ENCODE results near the gene LRRC8C.
A peak's percentile ranks its signal among the peaks of the same experiment; 100 is the strongest.

LRRC8C gene

GRCh38 chr1:89610457-89611011, 22.4 kb upstream of the LRRC8C start:
- H3K36me3 ChIP-seq, result peaks cover 4 to 36% (median 25%) of the 10 kb centered on the region in 11 experiments; a peak in 19 of 22 replicates
- no peak overlapping the region for H3K27ac ChIP-seq
- no peaks in the 10 kb centered on the region for H3K27me3 ChIP-seq
- H3K4me1 ChIP-seq, result peaks cover 18 to 47% (median 33%) of the 10 kb centered on the region in 10 experiments; a peak in 19 of 20 replicates
- H3K4me3 ChIP-seq, result no peak overlapping the region
- H3K9ac ChIP-seq, result no peak overlapping the region
- peak overlapping the region in 2 of 11 experiments; percentile 1 to 30; a peak in 3 of 22 replicates for H3K4me2 ChIP-seq
- 0 out of 22 replicates have a peak, but pooled peaks cover 0 to 7% (median 0%) of the 10 kb centered on the region in 11 experiments for H4K20me1 ChIP-seq
- peaks cover 0 to 15% (median 0%) of the 10 kb centered on the region in 11 experiments; a peak in 4 of 22 replicates for H3K9me3 ChIP-seq (replicated peaks in 1 of 11)
- TF ChIP-seq Cebpa-rat (IDR thresholded peaks at IDR 0.05), result no peak

- Histone ChIP-seq H3K4me3 (no peak overlapping the region), H3K4me2 (peak overlapping the region in 1 of 11 experiments; percentile 27; a peak in 1 of 22 replicates), H4K20me1 (0 out of 22 replicates have a peak, but pooled peaks cover 0 to 7% (median 0%) of the 10 kb centered on the region in 11 experiments), H3K27ac (no peak overlapping the region), H3K9me3 (replicated peaks in 1 of 11) (peaks cover 0 to 15% (median 2%) of the 10 kb centered on the region in 11 experiments; a peak in 5 of 22 replicates), H3K27me3 (no peaks in the 10 kb centered on the region), H3K4me1 (peaks cover 15 to 41% (median 28%) of the 10 kb centered on the region in 10 experiments; a peak in 19 of 20 replicates), H3K36me3 (peaks cover 4 to 47% (median 28%) of the 10 kb centered on the region in 11 experiments; a peak in 19 of 22 replicates), H3K9ac (no peak overlapping the region)
- TF ChIP-seq Cebpa-rat (IDR thresholded peaks at IDR 0.05), result no peak
These were observed 21.2 kb upstream of the LRRC8C start for GRCh38 chr1:89611721-89612120.

GRCh38 chr1:89613928-89614327, 19.0 kb upstream of the LRRC8C start:
- no peak overlapping the region for H3K27ac ChIP-seq
- H3K4me3 ChIP-seq, result no peak overlapping the region
- H3K9me3 ChIP-seq (replicated peaks in 1 of 11), result peaks cover 11 to 33% (median 24%) of the 10 kb centered on the region in 11 experiments
- peaks cover 0 to 22% (median 13%) of the 10 kb centered on the region in 10 experiments; a peak in 13 of 20 replicates for H3K4me1 ChIP-seq
- H3K27me3 ChIP-seq, result no peaks in the 10 kb centered on the region
- H3K36me3 ChIP-seq, result peaks cover 14 to 59% (median 41%) of the 10 kb centered on the region in 11 experiments
- 0 out of 22 replicates have a peak, but pooled peaks cover 0 to 7% (median 0%) of the 10 kb centered on the region in 11 experiments for H4K20me1 ChIP-seq
- TF ChIP-seq Cebpa-rat (IDR thresholded peaks at IDR 0.05), result no peak
- H3K9ac ChIP-seq, result no peak overlapping the region
- no peak overlapping the region for H3K4me2 ChIP-seq

- peaks cover 10 to 39% (median 23%) of the 10 kb centered on the region in 11 experiments for H3K36me3 ChIP-seq
- no peak for TF ChIP-seq Cebpa-rat (IDR thresholded peaks at IDR 0.05)
- H3K4me2 ChIP-seq, result no peak overlapping the region
- peaks cover 0 to 14% (median 8%) of the 10 kb centered on the region in 10 experiments; a peak in 13 of 20 replicates for H3K4me1 ChIP-seq
- H3K27me3 ChIP-seq, result no peaks in the 10 kb centered on the region
- H3K4me3 ChIP-seq, result no peak overlapping the region
- H3K9ac ChIP-seq, result no peak overlapping the region
- H4K20me1 ChIP-seq, result 0 out of 22 replicates have a peak, but pooled peaks cover 0 to 7% (median 0%) of the 10 kb centered on the region in 11 experiments
- peaks cover 11 to 24% (median 17%) of the 10 kb centered on the region in 11 experiments for H3K9me3 ChIP-seq (replicated peaks in 1 of 11)
- H3K27ac ChIP-seq, result no peak overlapping the region
These were observed 17.0 kb upstream of the LRRC8C start for GRCh38 chr1:89615676-89616598.

- H3K27ac ChIP-seq, result no peak overlapping the region
- H3K9me3 ChIP-seq (replicated peaks in 1 of 11), result peaks cover 11 to 24% (median 17%) of the 10 kb centered on the region in 11 experiments
- no peak overlapping the region for H3K4me2 ChIP-seq
- 0 out of 22 replicates have a peak, but pooled peaks cover 0 to 7% (median 0%) of the 10 kb centered on the region in 11 experiments for H4K20me1 ChIP-seq
- H3K36me3 ChIP-seq, result peaks cover 10 to 43% (median 22%) of the 10 kb centered on the region in 11 experiments
- H3K27me3 ChIP-seq, result no peaks in the 10 kb centered on the region
- no peak overlapping the region for H3K4me3 ChIP-seq
- no peak for TF ChIP-seq Cebpa-rat (IDR thresholded peaks at IDR 0.05)
- peaks cover 0 to 5% (median under 1%) of the 10 kb centered on the region in 10 experiments; a peak in 5 of 20 replicates for H3K4me1 ChIP-seq
- H3K9ac ChIP-seq, result no peak overlapping the region
These were observed 15.9 kb upstream of the LRRC8C start for GRCh38 chr1:89616844-89617627.

- TF ChIP-seq Cebpa-rat (IDR thresholded peaks at IDR 0.05), result no peak
- Histone ChIP-seq H3K4me1 (no peaks in the 10 kb centered on the region), H4K20me1 (no peaks in the 10 kb centered on the region), H3K27me3 (no peaks in the 10 kb centered on the region), H3K27ac (no peak overlapping the region), H3K36me3 (peaks cover 17 to 62% (median 34%) of the 10 kb centered on the region in 11 experiments), H3K9ac (no peak overlapping the region), H3K4me3 (no peak overlapping the region), H3K4me2 (no peak overlapping the region), H3K9me3 (replicated peaks in 1 of 11) (peaks cover 11 to 24% (median 17%) of the 10 kb centered on the region in 11 experiments)
These were observed 12.3 kb upstream of the LRRC8C start for GRCh38 chr1:89620664-89621063.

- Histone ChIP-seq H3K27me3 (no peaks in the 10 kb centered on the region), H3K9me3 (replicated peaks in 1 of 11) (peaks cover 6 to 11% (median 10%) of the 10 kb centered on the region in 11 experiments), H3K4me3 (no peak overlapping the region), H3K27ac (no peak overlapping the region), H3K4me2 (no peak overlapping the region), H4K20me1 (0 out of 22 replicates have a peak, but pooled peaks cover 0 to 4% (median 0%) of the 10 kb centered on the region in 11 experiments), H3K4me1 (no peaks in the 10 kb centered on the region), H3K36me3 (peaks cover 10 to 53% (median 33%) of the 10 kb centered on the region in 11 experiments), H3K9ac (no peak overlapping the region)
- TF ChIP-seq Cebpa-rat (IDR thresholded peaks at IDR 0.05), result no peak
These were observed 10.0 kb upstream of the LRRC8C start for GRCh38 chr1:89622895-89623294.

- no peak overlapping the region for H3K4me3 ChIP-seq
- no peaks in the 10 kb centered on the region for H3K9me3 ChIP-seq (replicated peaks in 1 of 11)
- H3K27me3 ChIP-seq, result no peaks in the 10 kb centered on the region
- H3K4me2 ChIP-seq, result no peak overlapping the region
- peaks cover 0 to 6% (median 0%) of the 10 kb centered on the region in 10 experiments; a peak in 4 of 20 replicates for H3K4me1 ChIP-seq
- H3K27ac ChIP-seq, result no peak overlapping the region
- 0 out of 22 replicates have a peak, but pooled peaks cover 0 to 4% (median 0%) of the 10 kb centered on the region in 11 experiments for H4K20me1 ChIP-seq
- H3K9ac ChIP-seq, result no peak overlapping the region
- TF ChIP-seq Cebpa-rat (IDR thresholded peaks at IDR 0.05), result no peak
- H3K36me3 ChIP-seq, result peaks cover 4 to 51% (median 29%) of the 10 kb centered on the region in 11 experiments; a peak in 18 of 22 replicates
These were observed 8.6 kb upstream of the LRRC8C start for GRCh38 chr1:89624314-89624713.

Measured in BLaER1 treated with 17β-estradiol and CSF1 and Interleukin-3, amounts not matched to agents 10 nM and 100 nM (cell line).